ENCODE measurements around the gene TBC1D22B. TPM values are rescaled to one million over a fixed set of nuclear protein-coding genes. Genes with fewer than 3 reads are reported as not detected.
"Not testable (repeated sequence)": the region's sequence is repeated elsewhere in the genome, so short reads cannot be mapped to it uniquely, and the experiment has no call there.

TBC1D22B gene
- total RNA-seq, 1 donor from 2014 or later: 2.1 TPM

DNA sequence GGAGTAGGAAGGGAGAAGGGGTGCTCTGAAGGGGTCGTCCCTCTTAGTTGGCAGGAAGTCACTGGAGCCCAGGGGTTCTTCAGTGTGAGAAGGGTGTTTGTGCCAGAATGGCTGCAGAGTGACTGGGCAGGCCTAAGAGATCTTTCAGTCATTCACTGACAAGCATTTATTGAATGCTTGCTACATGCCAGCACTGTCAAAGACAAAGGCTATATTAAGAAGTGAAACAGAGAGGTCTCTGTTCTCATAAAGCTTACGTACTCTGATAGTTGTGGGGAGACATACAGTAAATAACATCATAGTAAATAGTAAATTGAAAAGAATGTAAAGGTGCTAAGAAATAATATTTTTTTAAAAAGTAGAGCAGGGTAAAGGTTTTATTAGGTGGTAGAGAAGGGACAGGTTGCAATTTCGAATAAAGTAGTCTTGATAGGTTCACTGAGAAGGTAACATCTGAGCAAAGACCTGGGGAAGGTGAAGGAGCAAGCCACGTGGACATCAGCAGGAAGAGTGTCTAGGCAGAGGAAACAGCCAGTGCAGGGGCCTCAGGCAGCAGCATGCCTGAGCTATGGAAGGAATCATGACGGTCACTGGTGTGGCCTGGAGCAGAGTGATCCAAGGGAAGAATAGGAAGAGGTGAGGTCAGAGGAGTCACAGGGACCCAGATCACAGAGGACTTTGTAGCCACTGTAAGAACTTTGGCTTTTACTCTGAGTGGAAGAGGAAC lies 59.9 kb downstream of the TBC1D22B start:
- no peak for DNase-seq (ENCODE audit: low spot score)
- ATAC-seq: no peak

DNA sequence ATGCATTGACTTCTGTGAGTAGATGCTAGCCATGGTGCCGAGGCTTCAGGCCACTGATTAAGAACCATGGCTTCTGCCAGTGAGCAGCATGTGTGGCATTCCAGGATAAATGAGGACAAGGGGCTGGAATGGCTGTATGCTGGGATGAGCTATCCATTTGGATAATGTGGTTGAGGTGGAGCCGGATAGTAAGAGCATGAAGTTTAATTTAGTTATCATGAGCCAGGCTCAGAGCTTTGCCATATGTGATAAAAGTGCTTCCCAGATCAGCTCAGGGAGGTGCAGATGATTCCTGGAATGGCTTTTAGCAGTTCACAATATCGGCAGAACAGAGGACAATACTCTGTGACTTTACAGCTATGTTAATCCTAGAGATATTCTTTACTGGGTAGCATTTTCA lies 61.6 kb downstream of the TBC1D22B start:
- ATAC-seq: no peak
- no peak for DNase-seq (ENCODE audit: low spot score)

DNA sequence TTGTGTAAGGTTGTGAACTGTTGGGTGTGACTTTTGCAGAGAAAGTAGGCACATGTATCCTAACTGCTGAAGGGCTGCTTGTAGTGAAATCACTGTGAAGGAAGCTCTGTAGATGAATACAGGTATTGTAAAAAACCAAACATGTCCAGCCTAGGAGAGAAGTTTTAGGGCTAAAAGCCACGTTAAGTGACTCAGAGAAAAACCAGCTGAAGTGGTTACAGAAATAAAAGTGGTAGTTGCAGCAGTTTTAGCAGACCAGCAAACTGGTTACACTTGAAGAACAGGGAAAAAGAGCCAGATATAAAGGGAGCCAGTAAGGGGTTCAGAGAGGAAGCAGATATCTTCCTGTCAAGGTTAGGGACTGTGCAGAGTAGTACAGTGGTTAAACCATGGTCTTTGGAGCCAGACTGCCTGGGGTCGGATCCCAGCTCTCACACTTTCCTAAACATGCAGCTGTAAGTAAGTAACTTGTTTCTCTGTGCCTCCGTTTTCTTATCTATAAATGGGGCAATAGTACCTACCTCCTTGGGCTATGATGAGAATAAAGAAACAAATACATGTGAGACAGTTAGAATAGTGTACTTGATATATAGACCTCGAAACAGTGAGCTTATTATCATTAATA lies 62.4 kb downstream of the TBC1D22B start:
- DNase-seq (ENCODE audit: low spot score) (no peak), ATAC-seq (no peak)

DNA sequence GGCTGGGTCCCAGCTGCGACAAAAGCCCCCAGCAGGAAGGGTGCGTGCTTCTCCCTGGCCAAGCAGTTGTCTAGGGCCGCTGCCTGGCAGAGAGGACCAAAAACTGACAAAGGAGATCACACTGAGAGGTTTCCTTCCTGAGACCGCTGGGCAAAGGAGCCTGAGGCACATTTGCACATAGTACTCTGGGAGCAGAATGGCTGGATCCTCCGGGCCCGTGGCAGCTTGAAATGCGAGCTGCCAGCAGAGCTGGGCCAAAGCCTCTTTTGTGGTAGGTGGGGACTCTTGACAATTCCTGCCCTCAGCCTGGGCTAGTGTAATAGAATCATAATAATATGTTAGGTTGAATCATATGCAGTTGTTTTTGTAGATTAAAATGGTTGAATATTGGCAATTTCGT lies 63.1 kb downstream of the TBC1D22B start:
- DNase-seq (ENCODE audit: low spot score): no peak
- ATAC-seq: no peak

DNA sequence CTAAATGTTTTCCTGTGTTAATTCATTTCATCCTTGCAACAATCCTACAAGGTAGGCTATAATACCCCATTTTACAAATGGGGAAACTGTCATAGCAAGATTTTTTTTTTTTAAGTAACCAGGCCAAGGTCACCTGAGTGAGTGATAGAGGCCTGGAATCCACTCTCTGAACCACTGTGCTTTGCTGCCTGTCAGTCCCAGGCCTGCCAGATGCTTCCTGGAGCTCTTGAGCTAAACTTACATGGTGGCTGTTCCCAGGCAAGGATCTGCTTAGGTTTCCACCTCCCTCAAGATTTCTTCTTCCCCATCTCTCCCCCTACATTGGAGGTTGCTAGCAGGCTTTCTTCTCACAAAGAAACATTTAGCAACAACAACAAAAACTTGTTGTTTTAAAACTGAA lies 63.5 kb downstream of the TBC1D22B start:
- DNase-seq (ENCODE audit: low spot score): no peak
- ATAC-seq: no peak

DNA sequence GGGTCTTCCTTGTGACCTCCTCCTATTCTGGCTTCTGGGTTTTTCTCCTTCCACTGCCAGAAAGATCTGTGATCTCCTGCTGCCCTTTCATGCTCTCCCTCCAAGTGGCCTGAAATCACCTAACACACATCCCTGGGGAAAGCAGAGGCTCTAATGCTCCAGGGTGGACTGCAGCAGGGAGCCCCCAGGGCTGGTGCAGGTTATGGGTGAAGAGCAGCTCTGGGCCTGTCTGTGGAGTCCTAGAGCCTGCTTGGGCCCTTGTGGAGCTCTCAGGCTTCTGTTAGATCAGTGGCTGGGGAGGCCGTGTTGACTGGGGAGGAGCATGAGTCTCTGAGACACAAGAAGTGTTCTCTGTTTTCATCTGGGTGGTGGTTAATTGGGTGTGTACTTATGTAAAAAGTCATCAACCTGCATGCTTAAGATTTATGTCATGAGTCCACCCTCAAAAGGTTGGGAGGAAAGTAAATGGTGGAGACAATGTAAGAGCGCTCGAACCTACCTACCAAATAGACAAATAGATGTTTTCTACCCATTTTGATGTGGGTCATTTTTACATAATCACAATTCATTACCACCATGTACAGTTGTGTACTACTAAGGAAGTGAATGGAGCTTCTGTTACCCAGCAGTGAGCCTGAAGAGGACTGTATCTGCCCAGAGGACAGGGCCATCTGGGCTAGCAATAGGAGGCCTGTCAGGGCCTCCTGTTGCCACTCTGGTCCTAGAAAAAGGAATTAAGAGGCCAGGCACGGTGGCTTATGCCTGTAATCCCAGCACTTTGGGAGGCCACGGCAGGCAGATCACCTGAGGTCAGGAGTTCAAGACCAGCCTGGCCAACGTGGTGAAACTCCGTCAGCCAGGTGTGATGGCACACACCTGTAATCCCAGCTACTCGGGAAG lies 64.2 kb downstream of the TBC1D22B start:
- no peak for DNase-seq (ENCODE audit: low spot score)
- no peak for ATAC-seq

DNA sequence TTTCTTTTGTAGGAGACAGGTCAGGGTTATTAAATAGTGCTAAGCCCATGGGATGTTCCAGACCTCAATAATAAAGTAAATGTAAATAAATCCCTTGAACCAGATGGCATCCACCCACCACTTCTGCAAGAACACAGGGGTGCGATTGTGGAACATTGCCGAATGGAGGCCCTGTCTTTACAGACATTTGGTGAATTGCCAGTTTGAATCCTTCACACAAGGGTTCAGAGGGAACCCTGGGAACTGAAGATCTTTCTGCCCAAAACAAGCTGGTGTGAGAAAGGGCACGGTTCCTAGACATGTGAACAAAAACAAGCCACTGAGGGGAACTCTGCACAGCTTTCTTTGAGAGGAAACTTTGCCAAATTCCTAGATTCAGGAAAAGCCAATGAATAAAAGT lies 66.0 kb downstream of the TBC1D22B start:
- DNase-seq (ENCODE audit: low spot score) (no peak), ATAC-seq (peak; percentile 40)

DNA sequence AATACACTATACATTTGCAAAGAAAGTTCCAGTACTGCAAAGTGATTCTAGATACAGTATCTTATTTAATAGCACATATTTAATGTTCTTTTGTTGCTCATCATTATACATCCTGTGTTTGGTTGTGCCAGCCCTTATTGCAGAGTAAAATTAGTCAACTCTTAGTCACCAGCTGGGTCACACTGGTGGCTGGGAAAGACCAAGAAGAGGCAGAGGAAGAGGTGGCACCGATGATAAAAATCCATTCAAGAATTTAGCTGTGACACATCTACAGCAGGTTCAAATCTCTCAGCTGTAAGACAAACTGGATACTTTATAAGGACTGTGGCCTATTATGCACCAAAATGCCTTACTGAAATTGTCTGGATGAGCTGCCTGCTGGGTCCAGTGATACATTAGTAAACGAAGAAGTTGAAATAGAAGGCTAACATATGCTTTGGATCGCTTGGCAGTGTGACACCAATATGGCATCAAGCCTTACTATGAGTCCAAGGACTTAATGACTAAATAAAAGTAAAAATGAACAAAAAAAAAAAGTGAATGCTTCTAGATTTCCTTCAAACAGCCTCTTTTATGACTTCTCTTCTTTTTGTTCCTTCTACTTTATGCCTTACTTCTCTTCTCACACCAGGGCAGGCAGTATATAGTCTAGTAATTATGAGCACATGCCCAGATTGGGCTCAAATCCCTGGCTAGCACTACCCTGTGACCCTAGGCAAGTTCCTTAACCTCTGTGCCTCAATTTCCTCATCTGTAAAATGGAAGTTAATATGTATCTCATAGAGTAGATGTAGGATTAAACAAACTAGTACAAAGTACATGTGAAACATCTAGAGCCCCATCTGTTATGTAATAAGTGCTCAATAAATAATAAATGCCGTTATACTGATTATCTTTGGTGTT lies 66.8 kb downstream of the TBC1D22B start:
- ATAC-seq (no peak), DNase-seq (ENCODE audit: low spot score) (no peak)

DNA sequence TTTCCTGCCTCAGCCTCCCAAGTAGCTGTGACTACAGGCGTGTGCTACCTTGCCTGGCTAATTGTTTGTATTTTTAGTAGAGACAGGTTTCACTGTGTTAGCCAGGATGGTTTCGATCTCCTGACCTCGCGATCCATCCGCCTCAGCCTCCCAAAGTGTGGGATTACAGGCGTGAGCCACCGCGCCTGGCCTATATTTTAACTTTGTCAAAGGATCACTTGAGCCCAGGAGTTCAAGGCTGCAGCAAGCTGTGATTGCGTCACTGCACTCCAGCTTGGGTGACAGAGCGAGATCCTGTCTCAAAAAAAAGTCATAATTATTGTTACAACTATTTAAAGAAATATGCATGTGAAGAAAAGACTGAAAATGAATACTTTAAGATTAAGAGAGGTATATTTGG lies 72.8 kb downstream of the TBC1D22B start:
- ATAC-seq: peak; percentile 19
- DNase-seq (ENCODE audit: low spot score): not testable (repeated sequence)

DNA sequence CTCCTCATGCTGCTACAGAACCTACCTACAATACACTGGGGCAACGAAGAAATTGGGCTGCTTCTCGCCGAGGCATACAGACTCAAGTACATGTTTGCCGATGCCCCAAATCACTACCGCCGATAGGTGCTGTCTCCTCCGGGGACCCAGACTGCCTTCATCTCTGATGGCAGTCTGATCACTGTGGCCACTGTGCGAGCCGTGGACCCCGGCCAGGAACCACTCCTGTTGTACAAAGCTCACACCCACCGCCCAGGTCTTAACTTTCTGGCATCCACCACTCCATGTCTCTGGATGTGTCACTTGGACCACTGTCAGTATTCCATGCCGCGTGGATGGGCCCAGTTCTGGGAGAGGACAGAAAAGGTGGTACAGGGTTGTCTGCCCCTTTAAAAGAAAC lies 73.5 kb downstream of the TBC1D22B start:
- DNase-seq (ENCODE audit: low spot score) (no peak), ATAC-seq (no peak)

DNA sequence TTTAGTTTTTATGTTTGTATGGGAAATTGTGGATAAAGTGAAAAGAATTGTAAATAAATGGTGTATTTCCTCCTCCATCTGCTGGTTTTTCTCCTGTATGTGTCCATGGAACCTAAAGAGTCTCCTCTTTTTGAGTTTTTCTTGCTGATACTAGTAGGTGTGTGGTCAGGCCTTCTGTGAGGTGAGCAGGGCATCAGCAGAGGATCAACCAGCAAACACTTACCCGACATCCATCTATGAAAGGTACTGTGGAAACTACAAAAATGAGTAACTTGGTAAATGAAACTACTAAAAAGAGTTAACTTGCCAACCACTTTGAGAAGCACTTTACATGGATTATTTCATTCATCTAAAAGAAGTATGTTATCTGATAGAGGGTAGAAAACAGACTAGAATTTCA lies 75.3 kb downstream of the TBC1D22B start:
- ATAC-seq (no peak), DNase-seq (ENCODE audit: low spot score) (no peak)

DNA sequence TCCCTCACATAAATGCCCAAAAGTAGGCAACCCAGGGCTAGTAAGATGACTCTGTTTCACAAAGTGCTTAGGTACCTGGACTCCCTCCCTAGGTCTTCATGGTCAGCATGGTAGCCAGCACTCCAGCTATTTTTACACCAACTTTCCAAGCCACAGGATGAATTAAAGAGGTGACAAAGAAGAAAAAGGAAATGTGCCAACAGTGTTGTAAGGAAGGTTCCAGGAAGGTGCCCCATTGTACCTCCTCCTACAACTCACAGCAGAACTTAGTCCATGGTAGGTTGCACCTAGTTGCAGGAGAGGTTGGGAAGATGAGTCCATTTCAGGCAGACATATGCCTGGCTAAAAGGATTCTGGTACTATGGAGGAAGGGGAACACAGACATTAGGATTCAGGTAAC lies 76.5 kb downstream of the TBC1D22B start:
- no peak for ATAC-seq
- no peak for DNase-seq (ENCODE audit: low spot score)

DNA sequence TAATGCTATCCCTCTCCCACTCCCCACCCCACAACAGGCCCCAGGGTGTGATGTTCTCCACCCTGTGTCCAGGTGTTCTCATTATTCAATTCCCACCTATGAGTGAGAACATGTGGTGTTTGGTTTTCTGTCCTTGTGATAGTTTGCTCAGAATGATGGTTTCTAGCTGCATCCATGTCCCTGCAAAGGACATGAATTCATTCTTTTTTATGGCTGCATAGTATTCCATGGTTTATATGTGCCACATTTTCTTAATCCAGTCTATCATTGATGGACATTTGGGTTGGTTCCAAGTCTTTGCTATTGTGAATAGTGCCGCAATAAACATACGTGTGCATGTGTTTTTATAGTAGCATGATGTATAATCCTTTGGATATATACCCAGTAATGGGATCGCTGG lies 80.7 kb downstream of the TBC1D22B start:
- not testable (repeated sequence) for ATAC-seq; DNase-seq (ENCODE audit: low spot score)

DNA sequence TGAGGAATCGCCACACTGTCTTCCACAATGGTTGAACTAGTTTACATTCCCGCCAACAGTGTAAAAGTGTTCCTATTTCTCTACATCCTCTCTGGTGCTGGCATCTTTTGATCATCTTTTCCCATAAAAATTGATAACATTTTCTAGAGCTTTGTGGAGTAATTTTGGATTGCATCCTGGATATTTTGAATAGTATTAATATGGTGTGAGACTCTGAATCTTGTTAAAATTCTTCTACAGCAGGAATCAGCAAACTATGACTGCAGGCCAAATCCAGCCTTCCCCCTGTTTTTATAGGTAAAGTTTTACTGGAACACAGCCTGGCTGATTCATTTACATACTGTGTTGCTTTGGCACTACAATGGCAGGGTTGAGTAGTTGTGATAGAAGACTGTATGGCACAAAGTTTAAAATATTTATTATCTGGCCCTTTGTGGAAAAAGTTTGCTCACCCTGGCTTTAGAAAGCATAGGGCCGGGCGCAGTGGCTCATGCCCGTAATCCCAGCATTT lies 81.2 kb downstream of the TBC1D22B start:
- DNase-seq (ENCODE audit: low spot score) (no peak), ATAC-seq (no peak)

DNA sequence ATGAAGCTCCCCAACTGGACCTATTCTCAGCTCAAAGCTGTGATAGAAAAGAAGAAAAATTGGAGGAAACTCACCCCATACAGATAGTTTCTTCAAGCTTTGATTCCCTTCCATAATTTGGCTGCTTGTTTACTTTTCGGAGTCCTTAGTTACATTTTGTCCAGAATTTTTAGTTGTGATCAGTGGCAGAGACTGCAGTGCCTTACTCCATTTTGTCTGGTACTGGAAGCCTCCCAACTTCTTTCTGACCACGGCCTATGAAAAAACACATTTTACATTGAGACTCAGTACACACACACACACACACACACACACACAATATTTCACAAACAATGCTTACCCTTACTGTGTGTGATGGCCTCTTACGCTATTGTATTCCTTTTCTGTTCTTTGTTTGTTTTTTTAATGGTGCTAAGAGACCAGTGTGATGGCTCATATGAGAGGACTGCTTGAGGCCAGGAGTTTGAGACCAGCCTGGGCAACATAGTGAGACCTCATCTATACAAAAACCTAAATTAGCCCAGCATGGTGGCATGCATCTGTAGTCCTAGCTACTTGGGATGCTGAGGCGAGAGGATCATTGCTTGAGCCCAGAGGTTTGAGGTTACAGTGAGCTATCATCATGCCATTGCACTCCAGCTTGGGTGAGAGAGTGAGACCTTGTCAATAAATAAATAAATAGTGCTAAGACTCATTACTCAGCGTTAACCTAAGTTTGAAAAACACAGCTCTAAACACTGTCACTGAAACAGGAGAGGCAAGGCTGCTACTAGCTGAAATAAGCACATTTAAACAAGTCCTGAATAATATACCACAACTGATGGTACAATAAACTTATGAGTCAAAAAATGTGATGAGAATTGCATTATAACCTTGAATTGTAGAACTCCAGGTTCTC lies 82.4 kb downstream of the TBC1D22B start:
- DNase-seq (ENCODE audit: low spot score) (no peak), ATAC-seq (no peak)

DNA sequence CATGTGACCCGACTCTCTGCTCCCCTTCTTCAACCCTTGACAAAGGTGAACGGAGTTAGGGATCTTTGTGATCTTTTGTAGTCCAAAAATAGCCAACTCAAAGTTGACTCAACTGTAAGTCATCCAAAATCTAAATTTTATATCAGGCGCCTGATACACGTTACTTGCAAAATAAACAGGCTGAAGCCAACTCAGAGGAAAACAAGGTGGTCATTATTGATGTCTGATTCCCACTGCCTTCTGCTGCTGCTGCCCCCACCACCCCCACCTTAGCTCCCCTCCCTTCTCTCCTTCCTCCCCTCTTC lies 83.0 kb downstream of the TBC1D22B start:
- no peak for ATAC-seq
- no peak for DNase-seq (ENCODE audit: low spot score)

DNA sequence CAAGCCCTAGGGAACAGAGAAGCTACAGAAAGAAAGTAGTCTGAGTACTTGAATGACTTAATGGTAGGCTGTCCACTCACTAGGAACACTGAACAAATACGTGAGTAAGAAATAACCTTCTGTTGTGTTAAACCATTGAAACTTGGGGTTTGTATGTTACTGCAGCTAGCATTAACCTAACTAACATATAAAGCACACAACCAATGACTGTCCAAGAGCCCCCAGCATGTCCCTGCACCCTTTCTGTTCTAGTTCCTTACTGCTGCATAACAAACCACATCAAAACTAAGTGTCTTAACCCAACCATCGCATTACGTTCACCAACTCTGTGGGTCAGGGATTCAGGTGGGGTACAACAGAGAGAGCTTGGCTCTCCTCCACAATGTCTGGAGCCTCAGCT lies 85.7 kb downstream of the TBC1D22B start:
- ATAC-seq: no peak
- no peak for DNase-seq (ENCODE audit: low spot score)

DNA sequence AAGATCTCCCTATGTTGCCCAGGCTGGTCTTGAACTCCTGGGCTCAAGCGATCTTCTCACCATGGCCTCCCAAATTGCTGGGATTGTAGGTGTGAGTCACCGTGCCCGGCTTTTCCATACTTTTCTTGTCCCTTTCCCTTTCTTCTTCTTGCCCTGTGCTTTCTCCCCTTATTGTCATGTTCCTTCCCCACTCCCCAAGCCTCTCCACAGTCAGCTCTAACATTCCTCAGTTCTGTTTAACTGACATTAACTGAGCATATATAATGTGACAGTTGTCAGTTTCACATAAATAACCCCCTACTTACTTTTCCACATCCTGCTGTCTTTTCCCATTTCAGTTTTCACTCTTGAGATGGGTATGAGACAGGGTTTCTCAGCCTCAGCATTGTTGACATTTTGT lies 86.7 kb downstream of the TBC1D22B start:
- no peak for DNase-seq (ENCODE audit: low spot score)

DNA sequence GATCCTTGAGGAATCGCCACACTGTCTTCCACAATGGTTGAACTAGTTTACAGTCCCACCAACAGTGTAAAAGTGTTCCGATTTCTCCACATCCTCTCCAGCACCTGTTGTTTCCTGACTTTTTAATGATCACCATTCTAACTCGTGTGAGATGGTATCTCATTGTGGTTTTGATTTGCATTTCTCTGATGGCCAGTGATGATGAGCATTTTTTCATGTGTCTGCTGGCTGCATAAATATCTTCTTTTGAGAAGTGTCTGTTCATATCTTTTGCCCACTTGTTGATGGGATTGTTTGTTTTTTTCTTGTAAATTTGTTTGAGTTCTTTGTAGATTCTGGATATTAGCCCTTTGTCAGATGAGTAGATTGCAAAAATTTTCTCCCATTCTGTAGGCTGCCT lies 88.2 kb downstream of the TBC1D22B start:
- not testable (repeated sequence) for DNase-seq (ENCODE audit: low spot score); ATAC-seq

More for the DNA sequence above, 86.7 kb downstream of the TBC1D22B start:
- no peak for ATAC-seq

DNA sequence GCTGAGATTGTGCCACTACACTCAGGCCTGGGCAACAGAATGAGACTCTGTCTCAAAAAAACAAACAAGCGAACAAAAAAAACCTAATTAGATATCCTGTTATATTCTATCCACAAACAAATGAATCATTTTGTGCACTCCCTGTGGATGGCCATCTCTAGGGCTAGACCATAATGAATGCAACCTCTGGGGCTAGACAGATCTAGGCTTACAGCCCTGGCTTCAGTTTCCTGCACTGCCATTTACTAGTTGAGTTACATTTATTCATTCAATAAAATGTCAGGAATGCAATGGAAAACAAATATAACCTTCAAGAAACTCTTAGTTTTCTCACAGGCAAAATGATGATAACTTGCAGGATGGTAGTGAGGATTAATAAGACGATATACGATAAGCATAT lies 89.6 kb downstream of the TBC1D22B start:
- no peak for DNase-seq (ENCODE audit: low spot score)
- no peak for ATAC-seq
